ENCODE measurements around the gene RNF220. TPM values are rescaled to one million over a fixed set of nuclear protein-coding genes. Genes with fewer than 3 reads are reported as not detected.

Gene RNF220
- total RNA-seq, 1 donor from 2014 or later, result 84.4 TPM

DNA sequence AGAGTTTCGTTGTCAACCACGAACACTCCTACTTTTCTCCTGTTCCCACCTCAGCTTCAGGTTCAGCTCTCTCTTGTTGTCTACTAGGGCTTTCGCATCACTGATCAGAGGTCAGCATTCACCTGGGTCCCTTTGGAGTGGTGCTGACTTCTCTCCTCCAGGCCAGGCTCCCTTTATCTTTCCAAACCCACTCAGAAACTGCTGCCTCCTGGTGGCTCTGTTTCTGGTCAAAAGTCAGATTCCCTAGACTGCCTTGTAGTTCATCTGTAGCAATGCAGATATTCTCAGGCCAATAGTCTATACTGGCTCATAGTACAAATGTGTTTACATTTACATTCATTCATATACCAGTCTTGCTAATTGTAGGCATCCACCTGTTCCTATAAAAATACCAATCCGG, 43.6 kb upstream of the RNF220 start:
- TF ChIP-seq, protein P1, sequence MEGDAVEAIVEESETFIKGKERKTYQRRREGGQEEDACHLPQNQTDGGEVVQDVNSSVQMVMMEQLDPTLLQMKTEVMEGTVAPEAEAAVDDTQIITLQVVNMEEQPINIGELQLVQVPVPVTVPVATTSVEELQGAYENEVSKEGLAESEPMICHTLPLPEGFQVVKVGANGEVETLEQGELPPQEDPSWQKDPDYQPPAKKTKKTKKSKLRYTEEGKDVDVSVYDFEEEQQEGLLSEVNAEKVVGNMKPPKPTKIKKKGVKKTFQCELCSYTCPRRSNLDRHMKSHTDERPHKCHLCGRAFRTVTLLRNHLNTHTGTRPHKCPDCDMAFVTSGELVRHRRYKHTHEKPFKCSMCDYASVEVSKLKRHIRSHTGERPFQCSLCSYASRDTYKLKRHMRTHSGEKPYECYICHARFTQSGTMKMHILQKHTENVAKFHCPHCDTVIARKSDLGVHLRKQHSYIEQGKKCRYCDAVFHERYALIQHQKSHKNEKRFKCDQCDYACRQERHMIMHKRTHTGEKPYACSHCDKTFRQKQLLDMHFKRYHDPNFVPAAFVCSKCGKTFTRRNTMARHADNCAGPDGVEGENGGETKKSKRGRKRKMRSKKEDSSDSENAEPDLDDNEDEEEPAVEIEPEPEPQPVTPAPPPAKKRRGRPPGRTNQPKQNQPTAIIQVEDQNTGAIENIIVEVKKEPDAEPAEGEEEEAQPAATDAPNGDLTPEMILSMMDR (IDR thresholded peaks at IDR 0.05), result peak; percentile 28
- Mint-ChIP-seq H3K27ac (ENCODE audit: unreplicated experiment) (no peak overlapping the region), H3K36me3 (ENCODE audit: unreplicated experiment) (no peaks in the 10 kb centered on the region), H3K4me3 (ENCODE audit: unreplicated experiment) (no peak overlapping the region), H3K9me3 (ENCODE audit: unreplicated experiment) (no peaks in the 10 kb centered on the region), H3K4me1 (ENCODE audit: unreplicated experiment) (peaks cover 4% of the 10 kb centered on the region), H3K27me3 (ENCODE audit: unreplicated experiment) (peaks cover 8% of the 10 kb centered on the region)
- DNase-seq (ENCODE audit: extremely low spot score, unreplicated experiment), result no peak

DNA sequence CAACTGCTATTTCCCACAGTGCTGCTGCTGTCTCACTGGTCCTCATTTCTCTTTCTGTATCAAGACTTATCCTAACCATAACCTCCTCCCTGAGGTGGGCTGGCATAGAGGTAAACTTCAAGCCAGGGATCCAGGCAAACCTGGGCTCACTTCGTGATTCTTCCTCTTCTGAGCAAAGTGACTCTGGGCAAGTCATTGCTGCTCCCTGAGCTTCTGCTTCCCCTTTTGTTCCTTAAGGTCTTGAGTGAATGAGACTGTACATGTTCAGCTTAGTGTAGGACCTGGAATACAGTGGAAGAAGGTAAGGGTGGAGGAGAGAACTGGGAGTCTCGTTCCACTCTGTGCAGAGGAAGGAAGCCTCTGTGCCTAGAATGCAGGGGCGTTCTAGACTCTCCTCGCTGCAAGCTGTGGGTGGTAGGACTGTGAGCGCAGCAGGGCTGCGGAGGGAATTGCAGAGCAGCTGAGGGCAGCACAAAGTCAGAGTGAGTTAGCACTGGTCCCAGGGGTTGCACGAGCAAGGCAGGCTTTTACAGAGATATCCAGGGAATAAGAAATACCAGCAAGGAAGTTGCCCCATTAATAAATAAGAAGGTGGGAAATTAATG, 38.6 kb upstream of the RNF220 start:
- TF ChIP-seq, protein P1 (IDR thresholded peaks at IDR 0.05), result no peak
- Mint-ChIP-seq H3K9me3 (ENCODE audit: unreplicated experiment) (no peaks in the 10 kb centered on the region), H3K4me3 (ENCODE audit: unreplicated experiment) (no peak overlapping the region), H3K36me3 (ENCODE audit: unreplicated experiment) (peaks cover 2% of the 10 kb centered on the region), H3K27me3 (ENCODE audit: unreplicated experiment) (peaks cover 31% of the 10 kb centered on the region), H3K4me1 (ENCODE audit: unreplicated experiment) (no peaks in the 10 kb centered on the region), H3K27ac (ENCODE audit: unreplicated experiment) (no peak overlapping the region)
- no peak for DNase-seq (ENCODE audit: extremely low spot score, unreplicated experiment)

DNA sequence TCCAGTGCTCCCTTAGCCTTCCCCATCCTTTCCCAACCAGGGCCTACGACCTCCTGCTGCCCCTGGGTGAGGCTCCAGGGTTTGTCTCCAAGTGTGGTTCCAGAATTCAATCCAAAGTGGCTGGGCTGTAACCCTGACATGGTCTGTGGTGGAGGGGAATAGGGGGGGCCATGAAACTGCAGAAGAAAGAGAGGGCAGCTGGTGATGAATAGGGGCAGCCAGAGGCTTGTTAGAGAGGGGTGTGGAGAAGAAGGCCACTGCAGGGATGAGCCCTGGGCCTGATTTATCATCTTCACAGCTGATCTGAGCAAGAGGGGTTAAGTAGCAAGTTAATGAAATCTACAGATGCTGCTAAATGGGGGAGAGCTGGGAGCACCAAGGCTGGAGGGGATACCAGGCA, 37.1 kb upstream of the RNF220 start:
- H3K36me3 Mint-ChIP-seq (ENCODE audit: unreplicated experiment), result peaks cover 2% of the 10 kb centered on the region
- no peak overlapping the region for H3K4me3 Mint-ChIP-seq (ENCODE audit: unreplicated experiment)
- no peak overlapping the region for H3K27ac Mint-ChIP-seq (ENCODE audit: unreplicated experiment)
- no peak for DNase-seq (ENCODE audit: extremely low spot score, unreplicated experiment)
- TF ChIP-seq, protein P1 (IDR thresholded peaks at IDR 0.05), result no peak
- no peaks in the 10 kb centered on the region for H3K9me3 Mint-ChIP-seq (ENCODE audit: unreplicated experiment)
- peaks cover 31% of the 10 kb centered on the region for H3K27me3 Mint-ChIP-seq (ENCODE audit: unreplicated experiment)
- H3K4me1 Mint-ChIP-seq (ENCODE audit: unreplicated experiment), result no peaks in the 10 kb centered on the region

DNA sequence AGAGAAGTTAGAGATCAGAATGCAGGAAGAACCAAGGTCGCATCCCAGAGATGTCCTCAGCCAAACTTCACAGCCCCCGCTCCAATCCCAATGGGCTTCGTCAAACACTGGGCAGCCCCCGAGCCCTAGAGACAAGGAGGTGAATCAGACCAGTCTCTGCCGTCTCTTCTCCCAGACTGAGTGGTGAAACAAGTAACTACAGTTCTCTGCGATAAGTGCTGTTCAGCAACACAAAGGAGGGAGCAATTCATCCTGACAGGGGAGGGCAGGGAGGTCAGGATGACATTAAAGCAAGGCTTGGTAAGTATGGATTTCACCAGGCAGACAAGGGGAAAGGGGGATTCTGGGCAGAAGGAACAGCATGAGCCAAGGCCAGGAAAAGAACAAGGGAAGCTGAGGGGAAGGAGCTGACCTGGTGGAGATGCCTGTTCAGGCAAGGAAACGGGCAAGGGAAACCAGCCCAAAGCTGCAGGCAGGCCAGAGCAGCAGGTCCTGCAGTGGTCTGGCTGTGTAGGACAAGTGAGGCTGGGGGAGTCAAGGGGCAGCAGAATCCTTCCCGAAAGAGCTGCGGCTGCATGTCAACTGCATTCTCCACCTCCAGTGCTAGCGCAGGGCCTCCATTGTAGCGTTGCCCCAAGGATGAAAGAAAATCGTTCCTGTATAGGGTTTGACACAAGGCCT, 36.4 kb upstream of the RNF220 start:
- Mint-ChIP-seq H3K27ac (ENCODE audit: unreplicated experiment) (no peak overlapping the region), H3K36me3 (ENCODE audit: unreplicated experiment) (peaks cover 2% of the 10 kb centered on the region), H3K9me3 (ENCODE audit: unreplicated experiment) (no peaks in the 10 kb centered on the region), H3K27me3 (ENCODE audit: unreplicated experiment) (peaks cover 28% of the 10 kb centered on the region), H3K4me1 (ENCODE audit: unreplicated experiment) (no peaks in the 10 kb centered on the region), H3K4me3 (ENCODE audit: unreplicated experiment) (no peak overlapping the region)
- TF ChIP-seq, protein P1 (IDR thresholded peaks at IDR 0.05), result no peak
- DNase-seq (ENCODE audit: extremely low spot score, unreplicated experiment), result no peak

DNA sequence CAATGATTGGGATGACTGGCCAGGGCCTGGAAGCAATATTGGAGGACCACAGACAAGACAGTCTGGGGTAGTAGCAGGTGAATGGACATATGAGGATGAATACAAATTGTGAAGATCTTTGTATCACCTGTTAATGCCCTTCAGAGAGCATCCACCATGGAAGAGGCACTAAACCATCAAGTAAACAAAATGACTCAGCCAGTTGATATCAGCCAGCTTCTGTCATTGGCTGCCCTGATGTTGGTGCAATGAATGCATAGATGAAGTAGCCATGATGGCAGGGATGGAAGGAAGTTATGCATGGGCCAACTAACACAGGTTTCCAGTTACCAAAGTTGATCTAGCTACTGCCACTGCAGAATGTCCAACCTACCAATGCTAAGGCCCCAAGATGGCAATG, 33.8 kb upstream of the RNF220 start:
- H3K27me3 Mint-ChIP-seq (ENCODE audit: unreplicated experiment), result peaks cover 23% of the 10 kb centered on the region
- H3K4me1 Mint-ChIP-seq (ENCODE audit: unreplicated experiment), result no peaks in the 10 kb centered on the region
- TF ChIP-seq, protein P1 (IDR thresholded peaks at IDR 0.05), result no peak
- H3K27ac Mint-ChIP-seq (ENCODE audit: unreplicated experiment), result no peak overlapping the region
- no peak overlapping the region for H3K4me3 Mint-ChIP-seq (ENCODE audit: unreplicated experiment)
- DNase-seq (ENCODE audit: extremely low spot score, unreplicated experiment), result no peak
- H3K36me3 Mint-ChIP-seq (ENCODE audit: unreplicated experiment), result peaks cover 2% of the 10 kb centered on the region
- no peaks in the 10 kb centered on the region for H3K9me3 Mint-ChIP-seq (ENCODE audit: unreplicated experiment)

Measured in osteocyte (in vitro differentiated cells).